Measurements from ENCODE around the gene ADARB2. TPM values are rescaled to one million over a fixed set of nuclear protein-coding genes. Genes with fewer than 3 reads are reported as not detected.

Gene ADARB2
- total and polyA plus RNA-seq, 7 donors: 0.05 to 0.39 (median 0.15) TPM; not detected in 2

DNA sequence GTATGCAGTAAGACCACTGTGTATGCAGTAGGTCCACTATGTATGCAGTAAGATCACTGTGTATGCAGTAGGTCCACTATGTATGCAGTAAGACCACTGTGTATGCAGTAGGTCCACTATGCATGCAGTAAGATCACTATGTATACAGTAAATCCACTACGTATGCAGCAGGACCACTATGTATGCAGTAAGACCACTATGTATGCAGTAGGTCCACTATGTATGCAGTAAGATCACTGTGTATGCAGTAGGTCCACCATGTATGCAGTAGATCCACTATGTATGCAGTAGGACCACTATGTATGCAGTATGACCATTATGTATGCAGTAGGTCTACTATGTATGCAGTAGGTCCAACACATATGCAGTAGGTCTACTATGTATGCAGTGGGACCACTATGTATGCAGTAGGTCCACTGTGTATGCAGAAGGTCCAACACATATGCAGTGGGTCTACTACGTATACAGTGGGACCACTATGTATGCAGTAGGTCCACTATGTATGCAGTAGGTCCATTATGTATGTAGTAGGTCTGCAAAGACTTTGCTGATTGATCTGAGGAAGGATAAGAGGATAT, 313.6 kb downstream of the ADARB2 start:
- Histone ChIP-seq H3K4me3 (no peak overlapping the region), H3K27me3 (ENCODE audit: insufficient read depth in 3 of 3, low read length in 2 of 3) (peaks cover 0 to 2% (median 0%) of the 10 kb centered on the region in 3 donors), H3K27ac (no peak overlapping the region), H3K36me3 (ENCODE audit: insufficient read depth in 1 of 2, low read depth in 1 of 2) (no peaks in the 10 kb centered on the region), H3K4me1 (no peaks in the 10 kb centered on the region), H3K9me3 (no peaks in the 10 kb centered on the region)
- 97 to 98% (median 98%) methylated on average over 2 of the region's 2 CpGs for WGBS, 3 donors
- TF ChIP-seq CTCF (IDR thresholded peaks at IDR 0.05): no peak
- ATAC-seq: no peak
- intact Hi-C loops (cut with DNase I): no loop called here
- no peak for DNase-seq

- 80 to 82% (median 82%) methylated on average over 8 of the region's 8 CpGs for WGBS, 3 donors
- ATAC-seq (no peak), DNase-seq (no peak)
- H3K9me3 ChIP-seq: no peaks in the 10 kb centered on the region
- intact Hi-C loops (cut with DNase I): no loop called here
- no peak for TF ChIP-seq CTCF (IDR thresholded peaks at IDR 0.05)
- H3K36me3 ChIP-seq (ENCODE audit: insufficient read depth in 1 of 2, low read depth in 1 of 2): no peaks in the 10 kb centered on the region
- H3K27ac ChIP-seq: no peak overlapping the region
- no peaks in the 10 kb centered on the region for H3K4me1 ChIP-seq
- peaks cover 0 to 2% (median 2%) of the 10 kb centered on the region in 3 donors for H3K27me3 ChIP-seq (ENCODE audit: insufficient read depth in 3 of 3, low read length in 2 of 3)
- no peak overlapping the region for H3K4me3 ChIP-seq
Observed at GRCh38 chr10:1422275-1422674, 315.1 kb downstream of the ADARB2 start.

DNA sequence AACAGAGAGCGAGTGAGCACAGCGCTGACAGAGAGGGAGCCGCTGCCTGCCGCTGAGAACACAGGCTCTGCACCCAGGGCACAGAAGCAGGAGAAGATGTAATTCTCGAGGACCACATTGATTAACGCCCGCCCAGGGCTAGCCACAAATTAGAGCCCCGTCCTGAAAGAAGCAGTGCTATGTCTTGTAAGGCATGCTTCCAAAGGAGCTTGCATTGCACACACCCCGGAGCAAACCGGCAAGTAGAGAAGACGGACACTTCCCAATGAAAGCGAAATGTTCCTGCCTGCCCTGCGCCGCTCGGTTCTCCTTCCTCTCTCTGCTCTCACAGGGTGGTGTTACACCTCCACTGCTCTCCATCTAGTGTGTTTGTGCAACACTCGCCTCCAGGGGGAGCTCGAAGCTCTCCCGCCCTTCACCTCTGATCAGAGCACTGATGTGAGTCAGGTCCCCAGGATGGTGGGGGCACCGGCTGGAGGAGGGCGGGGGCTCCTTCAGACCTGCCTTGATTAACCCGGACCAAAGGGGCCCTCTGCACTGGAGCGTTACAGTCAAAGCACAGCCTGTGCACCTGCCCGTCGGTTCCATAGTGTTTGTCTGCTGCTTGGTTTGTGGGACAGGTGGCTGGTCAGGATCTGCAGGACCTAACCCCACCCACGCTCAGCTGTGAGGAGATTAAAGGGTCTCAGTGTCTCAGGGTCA, 316.5 kb downstream of the ADARB2 start:
- ATAC-seq: peak in 1 of 4 donors; percentile 42
- peak; percentile 27 for TF ChIP-seq CTCF (IDR thresholded peaks at IDR 0.05)
- intact Hi-C loops (cut with DNase I): no loop called here

GRCh38 chr10:1419796-1420610, 317.3 kb downstream of the ADARB2 start:
- intact Hi-C loops (cut with DNase I): no loop called here
- DNase-seq (no peak), ATAC-seq (no peak)
- peaks cover 0 to 2% (median 2%) of the 10 kb centered on the region in 3 donors for H3K27me3 ChIP-seq (ENCODE audit: insufficient read depth in 3 of 3, low read length in 2 of 3)
- no peak overlapping the region for H3K4me3 ChIP-seq
- H3K4me1 ChIP-seq: no peaks in the 10 kb centered on the region
- H3K36me3 ChIP-seq (ENCODE audit: insufficient read depth in 1 of 2, low read depth in 1 of 2): no peaks in the 10 kb centered on the region
- 73 to 76% (median 76%) methylated on average over 9 of the region's 9 CpGs for WGBS, 3 donors
- no peak for TF ChIP-seq CTCF (IDR thresholded peaks at IDR 0.05)
- H3K27ac ChIP-seq: no peak overlapping the region
- H3K9me3 ChIP-seq: no peaks in the 10 kb centered on the region

More for the DNA sequence above, 316.5 kb downstream of the ADARB2 start:
- no peaks in the 10 kb centered on the region for H3K9me3 ChIP-seq
- WGBS, 3 donors: 5 to 6% (median 5%) methylated on average over 25 of the region's 25 CpGs
- H3K4me1 ChIP-seq: no peaks in the 10 kb centered on the region
- H3K27me3 ChIP-seq (ENCODE audit: insufficient read depth in 3 of 3, low read length in 2 of 3): peaks cover 0 to 2% (median 2%) of the 10 kb centered on the region in 3 donors
- peak in 1 of 2 donors; percentile 28 for DNase-seq
- H3K4me3 ChIP-seq: no peak overlapping the region
- no peaks in the 10 kb centered on the region for H3K36me3 ChIP-seq (ENCODE audit: insufficient read depth in 1 of 2, low read depth in 1 of 2)
- H3K27ac ChIP-seq: no peak overlapping the region
